22Rv1 (cell line): ENCODE measurements around the gene TAX1BP1.

Experiments
- H3K27ac ChIP-seq: fragments of 450-650 bp; 2 replicates; pipeline ENCODE4 v1.5.1; 2017
- CTCF ChIP-seq: fragments of 450-650 bp; IDR thresholded peaks from 2 replicates; pipeline ENCODE4 v1.5.1; 2017; ENCODE audit warnings: mild to moderate bottlenecking
- ZFX ChIP-seq: fragments of 450-650 bp; IDR thresholded peaks from 2 replicates; pipeline ENCODE4 v1.6.1; 2017; ENCODE audit warnings: antibody characterized with exemption, borderline replicate concordance

TAX1BP1 gene

DNA sequence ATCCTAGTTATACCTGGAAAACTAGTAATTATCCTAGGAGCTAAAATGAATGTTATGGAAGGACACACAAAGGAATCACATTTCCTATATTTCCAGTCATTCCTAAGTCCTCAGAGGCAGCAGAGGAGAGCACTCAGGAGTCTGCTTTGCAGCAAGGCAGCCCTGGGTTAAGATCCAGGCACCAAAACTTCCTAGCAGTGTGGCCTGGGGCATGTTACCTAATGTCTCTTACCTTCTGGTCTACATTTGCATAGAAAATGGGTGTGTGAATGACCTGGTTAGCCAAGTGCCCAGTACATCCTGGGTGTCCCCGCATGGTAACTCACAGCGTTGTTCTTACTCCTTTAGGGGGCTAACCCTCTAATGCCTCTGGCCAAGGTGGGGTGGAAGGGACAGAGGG is 135.9 kb downstream of the TAX1BP1 start:
- TF ChIP-seq CTCF = no peak
- no peak for TF ChIP-seq ZFX
- H3K27ac ChIP-seq = no peak overlapping the region

- TF ChIP-seq ZFX = no peak
- no peak for TF ChIP-seq CTCF
Measured at GRCh38 chr7:27876756-27877155, 136.8 kb downstream of the TAX1BP1 start.

More at GRCh38 chr7:27876756-27877155, 136.8 kb downstream of the TAX1BP1 start:
- no peak overlapping the region for H3K27ac ChIP-seq
